Loucy (cell line): ENCODE data around the gene EHMT2.

Experiments used
- H2AFZ ChIP-seq: fragments of 200-600 bp; sonication (generic); 2 replicates; pipeline ENCODE4 v1.6.0; 2016; ENCODE audit warnings: antibody characterized with exemption, mild to moderate bottlenecking, low read length, moderate library complexity
- H3F3A ChIP-seq: fragments of 200-600 bp; 2 replicates; pipeline ENCODE4 v1.6.0; 2016; ENCODE audit warnings: antibody characterized with exemption, low read depth, mild to moderate bottlenecking
- H3K27me3 ChIP-seq: fragments of 200-600 bp; sonication (generic); 2 replicates; pipeline ENCODE4 v1.6.1; 2014; ENCODE audit warnings: low read length, mild to moderate bottlenecking; ENCODE audit not compliant: insufficient read depth, poor library complexity, severe bottlenecking
- H3K36me3 ChIP-seq: fragments of 200-600 bp; sonication (generic); 2 replicates; pipeline ENCODE4 v1.6.1; 2016; ENCODE audit warnings: low read length; ENCODE audit not compliant: insufficient read depth
- H3K4me1 ChIP-seq: fragments of 200-600 bp; sonication (generic); 2 replicates; pipeline ENCODE4 v1.5.1; 2014; ENCODE audit warnings: low read length, mild to moderate bottlenecking; ENCODE audit not compliant: insufficient read depth, poor library complexity, severe bottlenecking
- H3K4me2 ChIP-seq: fragments of 200-600 bp; sonication (generic); 2 replicates; pipeline ENCODE4 v1.6.0; 2014; ENCODE audit warnings: antibody characterized with exemption, low read length, low read depth, mild to moderate bottlenecking; ENCODE audit not compliant: poor library complexity, severe bottlenecking
- H3K4me3 ChIP-seq: fragments of 200-600 bp; sonication (generic); 2 replicates; pipeline ENCODE4 v1.5.1; 2014; ENCODE audit warnings: low read length, mild to moderate bottlenecking, mixed read lengths; ENCODE audit not compliant: poor library complexity, severe bottlenecking
- H3K79me2 ChIP-seq: fragments of 200-600 bp; sonication (generic); 2 replicates; pipeline ENCODE4 v1.6.1; 2014; ENCODE audit warnings: low read length; ENCODE audit not compliant: insufficient read depth
- H3K9ac ChIP-seq: fragments of 200-600 bp; sonication (generic); 2 replicates; pipeline ENCODE4 v1.6.0; 2014; ENCODE audit warnings: mild to moderate bottlenecking, low read depth, low read length, moderate library complexity; ENCODE audit not compliant: poor library complexity, severe bottlenecking
- H3K9me2 ChIP-seq: fragments of 200-600 bp; sonication (generic); replicated peaks from 2 replicates; pipeline ENCODE4 v1.6.1; 2016; ENCODE audit warnings: low read depth, low read length, mixed read lengths
- H3K9me3 ChIP-seq: fragments of 200-600 bp; sonication (generic); 2 replicates; pipeline ENCODE4 v1.6.1; 2014; ENCODE audit warnings: mild to moderate bottlenecking, antibody characterized with exemption, low read length, low read depth; ENCODE audit not compliant: insufficient read depth
- H4K20me1 ChIP-seq: fragments of 200-600 bp; sonication (generic); 2 replicates; pipeline ENCODE4 v1.6.0; 2014; ENCODE audit warnings: antibody characterized with exemption, low read length, mild to moderate bottlenecking; ENCODE audit not compliant: insufficient read depth, poor library complexity, severe bottlenecking
- CTCF ChIP-seq: fragments of 200-600 bp; sonication (generic); conservative IDR thresholded peaks from 2 replicates; pipeline ENCODE4 v1.5.1; 2014; ENCODE audit warnings: mild to moderate bottlenecking, antibody characterized with exemption, low read length
- EZH2phosphoT487 ChIP-seq: fragments of 200-600 bp; IDR thresholded peaks from 2 replicates; pipeline ENCODE4 v1.6.1; 2018; ENCODE audit warnings: antibody characterized with exemption, mild to moderate bottlenecking, moderate library complexity, borderline replicate concordance

The EHMT2 gene

GRCh38 chr6:31920811-31921210 is 23.3 kb upstream of the EHMT2 start:
- no peak overlapping the region for H3K4me3 ChIP-seq
- H3K9me3 ChIP-seq = no peaks in the 10 kb centered on the region
- no peaks in the 10 kb centered on the region for H3K79me2 ChIP-seq
- no peaks in the 10 kb centered on the region for H3K4me1 ChIP-seq
- H3K9me2 ChIP-seq = no peaks in the 10 kb centered on the region
- H3K4me2 ChIP-seq = no peak overlapping the region
- no peak overlapping the region for H3K9ac ChIP-seq
- H2AFZ ChIP-seq = no peak overlapping the region
- no peaks in the 10 kb centered on the region for H3K27me3 ChIP-seq
- no peaks in the 10 kb centered on the region for H3K36me3 ChIP-seq
- no peaks in the 10 kb centered on the region for H4K20me1 ChIP-seq
- H3F3A ChIP-seq = no peaks in the 10 kb centered on the region
- TF ChIP-seq CTCF (no peak), EZH2phosphoT487 (no peak)

- H3K27me3 ChIP-seq = no peaks in the 10 kb centered on the region
- H3K9me2 ChIP-seq = no peaks in the 10 kb centered on the region
- H3K4me3 ChIP-seq = no peak overlapping the region
- H3K9me3 ChIP-seq = no peaks in the 10 kb centered on the region
- H4K20me1 ChIP-seq = no peaks in the 10 kb centered on the region
- no peak for TF ChIP-seq EZH2phosphoT487
- no peak for TF ChIP-seq CTCF
- H2AFZ ChIP-seq = no peak overlapping the region
- no peak overlapping the region for H3K4me2 ChIP-seq
- H3K79me2 ChIP-seq = no peaks in the 10 kb centered on the region
- no peak overlapping the region for H3K9ac ChIP-seq
- no peaks in the 10 kb centered on the region for H3K4me1 ChIP-seq
- no peaks in the 10 kb centered on the region for H3F3A ChIP-seq
- no peaks in the 10 kb centered on the region for H3K36me3 ChIP-seq
Measured at GRCh38 chr6:31919624-31920303, 22.3 kb upstream of the EHMT2 start.

- Histone ChIP-seq H3K9me3 (no peaks in the 10 kb centered on the region), H3K4me2 (no peak overlapping the region), H4K20me1 (no peaks in the 10 kb centered on the region), H3K4me3 (no peak overlapping the region), H2AFZ (no peak overlapping the region), H3K9me2 (no peaks in the 10 kb centered on the region), H3F3A (no peaks in the 10 kb centered on the region), H3K4me1 (no peaks in the 10 kb centered on the region), H3K27me3 (no peaks in the 10 kb centered on the region), H3K9ac (no peak overlapping the region), H3K79me2 (no peaks in the 10 kb centered on the region), H3K36me3 (no peaks in the 10 kb centered on the region)
- TF ChIP-seq CTCF (no peak), EZH2phosphoT487 (no peak)
Measured at GRCh38 chr6:31918069-31918720, 20.7 kb upstream of the EHMT2 start.
